ENCODE measurements around the gene FGF14. TPM values are rescaled to one million over a fixed set of nuclear protein-coding genes. Genes with fewer than 3 reads are reported as not detected.

Gene FGF14
- total and polyA plus RNA-seq, 2 donors (not counting 3 experiments of a cell fraction or from before 2014, with no cell fraction given): not detected

DNA sequence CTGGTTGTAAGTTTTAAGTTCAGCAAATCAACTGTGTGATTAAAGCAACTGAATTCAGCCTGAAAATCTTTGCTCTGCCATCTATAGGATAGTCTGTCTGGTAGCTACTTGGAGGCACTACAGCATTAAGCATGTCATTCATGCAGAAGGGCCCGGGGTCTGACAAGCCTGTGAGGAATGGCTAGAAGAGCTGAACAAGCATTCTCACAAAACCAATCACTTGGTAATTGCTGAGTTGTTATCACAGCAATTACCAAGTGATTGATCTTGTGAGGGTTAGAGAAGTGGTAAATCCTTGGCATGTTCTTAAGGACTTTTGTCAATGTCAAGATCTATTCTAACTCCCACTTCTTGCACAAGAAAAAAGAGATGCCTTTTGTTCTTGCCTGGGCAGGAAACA is 356.1 kb downstream of the FGF14 start:
- no peak overlapping the region for H3K27ac ChIP-seq (ENCODE audit: insufficient read depth, low read depth, low read length)
- intact Hi-C loops (cut with micrococcal nuclease): no loop called here
- H3K36me3 ChIP-seq (ENCODE audit: control insufficient read depth in 2 of 2, extremely low read depth in 1 of 2, insufficient read depth in 2 of 2, low read length in 2 of 2): no peaks in the 10 kb centered on the region
- H4K20me1 ChIP-seq (replicated peaks; ENCODE audit: control insufficient read depth, extremely low read depth, insufficient read depth, low read length): no peaks in the 10 kb centered on the region
- no peaks in the 10 kb centered on the region for H3K79me2 ChIP-seq (ENCODE audit: control insufficient read depth, insufficient read depth, low read length)
- no peak overlapping the region for H3K4me2 ChIP-seq (ENCODE audit: insufficient read depth, low read length)
- H3K9ac ChIP-seq (replicated peaks; ENCODE audit: extremely low read depth, insufficient read depth, low read length): no peak overlapping the region
- no peaks in the 10 kb centered on the region for H3K27me3 ChIP-seq (ENCODE audit: control insufficient read depth in 2 of 2, insufficient read depth in 2 of 2, low read length in 2 of 2)
- ChIA-PET CTCF (no interaction called here), POLR2A (no interaction called here)
- no peak overlapping the region for H2AFZ ChIP-seq (ENCODE audit: low read depth, low read length)
- DNase-seq (ENCODE audit: low read depth, low spot score) (no peak), FAIRE-seq (no peak)
- H3K9me1 ChIP-seq (replicated peaks; ENCODE audit: control insufficient read depth, extremely low read depth, insufficient read depth, low read length): no peaks in the 10 kb centered on the region
- no peak overlapping the region for H3K4me3 ChIP-seq (replicated peaks in 1 of 3; ENCODE audit: insufficient read depth in 1 of 3, low read depth in 1 of 3, low read length in 3 of 3)
- dilution Hi-C loops (cut with MboI; ENCODE audit: extremely low pct_ligation_motif_present, low sequenced_read_pairs): no loop called here
- TF ChIP-seq MAX (IDR thresholded peaks at IDR 0.05; ENCODE audit: insufficient read depth, insufficient read length) (no peak), JUN (IDR thresholded peaks at IDR 0.05; ENCODE audit: borderline replicate concordance, insufficient read depth, insufficient read length, low read depth) (no peak), CTCF (IDR thresholded peaks at IDR 0.05; ENCODE audit: extremely low read depth in 1 of 2, insufficient read depth in 1 of 2, low read depth in 1 of 2, low read length in 2 of 2) (no peak), GATA2 (IDR thresholded peaks at IDR 0.05; ENCODE audit: insufficient read depth, insufficient read length, low read depth, low read length) (no peak), POLR2AphosphoS5 (IDR thresholded peaks at IDR 0.05; ENCODE audit: insufficient read depth, low read depth, low read length) (no peak), MYC (IDR thresholded peaks at IDR 0.05; ENCODE audit: low read depth, low read length) (no peak), EZH2 (IDR thresholded peaks at IDR 0.05; ENCODE audit: borderline replicate concordance, low read depth, low read length, severe bottlenecking) (no peak), FOS (IDR thresholded peaks at IDR 0.05; ENCODE audit: borderline replicate concordance, insufficient read depth, low read length) (no peak), POLR2A (IDR thresholded peaks at IDR 0.05; ENCODE audit: low read depth, low read length) (no peak)
- no TSS peak for BruUV-seq (replicated peaks)
- H3K4me1 ChIP-seq (ENCODE audit: control insufficient read depth, extremely low read depth, insufficient read depth, low read length): no peaks in the 10 kb centered on the region
- H3K9me3 ChIP-seq (replicated peaks; ENCODE audit: control insufficient read depth, insufficient read depth, low read length): no peaks in the 10 kb centered on the region
